IPS DF 4.7 (cell line): ENCODE data around the gene ZNF500.

Experiments
- DNase-seq: peaks from one replicate; pipeline ENCODE4 v3.0.0-alpha.2; 2013; ENCODE audit warnings: low spot score; ENCODE audit errors: extremely low read depth

Gene ZNF500

GRCh38 chr16:4766875-4767628 is at the start of gene ZNF500:
ZNF500 (minus strand) TSS chr16:4767162; CDS start chr16:4765978, 1,184 bp downstream.
- peak; percentile 95 for DNase-seq

GRCh38 chr16:4814542-4815173 is 47.7 kb upstream of the ZNF500 start:
- DNase-seq = no peak

DNA sequence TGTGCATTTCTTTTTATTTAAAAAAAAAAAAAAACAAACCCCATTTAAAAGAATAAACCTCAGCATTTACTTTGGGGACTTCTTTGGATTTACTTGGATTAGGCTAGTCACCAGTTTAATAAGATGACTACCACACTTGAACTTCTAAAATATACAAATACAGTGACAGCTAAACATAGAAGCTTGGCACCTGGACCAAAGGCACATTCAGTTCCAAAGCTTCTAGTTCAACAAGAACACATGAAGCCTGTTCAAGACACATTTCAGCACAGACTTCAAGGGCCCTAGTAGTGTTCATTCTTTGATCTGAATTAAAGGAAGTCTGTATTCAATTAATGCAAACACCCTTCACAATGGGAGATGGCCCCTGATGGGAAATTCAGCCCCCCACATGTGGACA is 47.1 kb upstream of the ZNF500 start:
- no peak for DNase-seq

DNA sequence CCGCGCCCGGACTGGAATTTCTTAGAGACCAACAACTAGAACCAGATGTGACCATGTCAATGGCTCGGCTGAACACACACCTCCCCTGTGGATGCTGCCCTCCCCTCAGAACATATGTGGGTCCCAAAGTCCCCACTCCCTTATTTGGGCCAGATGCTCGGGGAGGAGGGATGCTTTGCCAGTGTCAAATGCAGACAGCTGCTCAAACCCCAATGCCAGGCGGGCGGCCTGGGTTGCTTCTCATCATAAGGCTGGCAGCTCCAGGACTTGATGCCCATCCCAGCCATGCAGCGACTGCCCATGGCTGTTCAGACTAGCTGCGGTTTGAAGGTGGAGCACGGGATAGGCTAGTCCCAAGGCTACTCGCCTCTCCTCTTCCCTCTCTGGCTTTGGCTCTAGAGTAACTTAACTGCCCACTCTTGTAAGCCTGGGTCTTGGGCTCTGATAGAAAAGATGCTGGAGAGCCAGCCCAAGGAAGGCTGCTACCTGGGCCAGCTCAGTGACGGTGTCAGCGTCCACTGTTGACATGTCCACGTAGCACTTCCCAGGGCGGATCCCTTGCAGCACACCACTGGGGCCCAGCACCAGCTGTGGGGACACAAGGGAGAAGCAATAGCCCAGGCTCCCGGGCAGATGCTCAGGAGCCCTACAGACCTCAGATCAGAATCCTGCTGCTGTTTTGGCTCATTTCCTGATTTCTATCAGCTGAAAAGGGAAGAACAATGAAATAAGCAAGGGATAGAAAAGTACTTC is 46.5 kb upstream of the ZNF500 start:
- no peak for DNase-seq

DNA sequence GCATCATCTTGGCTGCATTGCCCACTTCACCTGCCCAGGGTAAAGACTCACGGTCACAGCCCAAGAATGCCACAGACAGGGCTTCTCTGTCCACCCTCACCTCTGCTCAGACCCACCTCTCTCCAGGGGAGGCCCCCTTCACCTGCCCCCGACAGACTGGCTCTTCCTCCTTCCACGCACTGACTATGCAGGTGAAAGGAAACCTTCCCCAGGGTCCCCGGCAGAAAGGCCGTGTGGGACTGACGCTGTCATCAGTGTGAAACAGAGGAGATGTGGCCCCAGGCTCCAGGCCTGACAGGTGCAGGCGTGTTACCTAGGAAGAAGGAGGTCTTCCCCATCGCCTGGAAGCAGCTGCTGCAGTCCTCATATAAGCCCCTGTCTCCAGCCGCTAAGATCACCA is 44.8 kb upstream of the ZNF500 start:
- no peak for DNase-seq

DNA sequence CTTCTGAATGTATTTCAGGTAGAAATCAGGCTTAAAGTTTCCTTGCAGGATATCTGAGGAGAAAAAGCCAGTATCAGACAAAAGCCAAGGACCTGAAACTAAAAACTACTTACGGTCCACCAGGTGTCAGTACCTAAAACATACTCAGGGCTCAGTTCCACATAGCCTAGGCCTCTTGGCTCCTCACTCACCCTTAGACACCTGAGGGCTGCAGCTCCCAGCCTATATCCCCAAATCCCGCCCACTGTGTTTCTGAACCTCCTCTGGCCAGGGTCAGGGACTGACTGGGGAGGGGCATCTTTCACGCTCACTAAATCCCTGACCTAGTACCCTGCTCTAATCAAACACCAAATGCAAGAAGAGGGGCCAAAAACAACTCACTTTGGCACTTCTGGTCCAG is 44.3 kb upstream of the ZNF500 start:
- DNase-seq = no peak

GRCh38 chr16:4806280-4806679 is 39.3 kb upstream of the ZNF500 start:
- DNase-seq = no peak

- no peak for DNase-seq
These were observed 38.3 kb upstream of the ZNF500 start for GRCh38 chr16:4805231-4805630.

DNA sequence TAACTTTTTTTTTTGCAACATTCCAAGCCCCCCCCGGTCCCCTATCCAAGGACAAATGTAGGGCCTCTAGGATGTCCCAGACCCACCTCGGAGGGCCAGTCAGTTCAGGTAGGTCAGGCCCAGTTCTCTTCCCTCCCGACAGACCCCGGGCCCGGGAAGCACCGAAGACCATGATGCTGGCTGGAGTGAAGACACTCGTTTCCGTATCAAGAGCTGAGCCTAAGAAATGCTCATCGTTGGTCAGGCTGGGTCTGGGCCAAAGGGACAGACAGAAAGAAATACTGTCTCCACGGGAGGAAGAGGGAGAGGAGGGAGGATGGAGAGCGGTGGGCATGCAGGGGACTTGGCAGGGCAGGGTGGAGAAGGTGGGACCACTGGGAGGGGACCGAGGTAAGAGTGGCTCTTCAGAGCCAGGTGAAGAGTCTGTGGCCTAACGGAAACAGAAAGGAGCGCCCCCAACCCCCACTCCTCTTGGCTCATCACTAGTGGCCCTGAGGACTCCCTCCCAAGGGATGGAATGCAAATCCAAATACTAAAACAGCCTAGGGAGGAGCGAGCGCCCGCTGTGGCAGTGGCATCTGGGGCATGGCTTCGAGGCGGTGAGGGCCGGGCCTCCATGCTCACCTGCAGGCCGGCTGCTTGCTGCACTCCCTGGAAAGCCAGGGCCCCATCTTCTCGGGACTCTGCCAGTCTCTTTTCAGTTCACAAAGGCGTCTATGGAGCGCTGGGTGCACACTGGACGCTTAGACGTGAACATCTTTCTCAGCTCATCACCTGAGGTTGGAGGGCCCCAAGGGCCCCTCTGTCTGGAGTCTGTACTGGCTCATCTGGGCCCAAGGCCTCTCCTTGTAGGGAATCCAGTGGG is 37.2 kb upstream of the ZNF500 start:
- DNase-seq = no peak

DNA sequence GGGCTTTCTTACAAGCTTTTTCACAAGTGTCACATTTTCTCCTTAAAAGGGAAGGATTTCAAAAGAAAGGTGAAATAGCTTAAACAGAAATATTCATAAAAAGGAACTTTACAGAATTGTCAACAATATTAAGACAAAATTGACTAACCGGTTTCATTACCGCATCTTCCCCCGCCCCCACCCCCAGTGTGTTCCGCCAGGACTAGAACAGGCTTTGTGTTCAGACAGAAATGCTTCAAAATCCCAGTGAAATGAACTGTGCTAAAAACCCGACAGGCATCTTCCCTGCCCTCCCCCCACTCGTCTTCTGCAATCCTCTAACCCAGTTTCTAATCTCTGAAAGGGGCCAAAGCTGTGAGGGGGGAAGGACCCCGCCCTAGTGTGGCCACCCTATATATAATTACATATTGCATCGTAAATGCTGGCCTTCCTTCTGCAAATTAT is 36.5 kb upstream of the ZNF500 start:
- DNase-seq = no peak

DNA sequence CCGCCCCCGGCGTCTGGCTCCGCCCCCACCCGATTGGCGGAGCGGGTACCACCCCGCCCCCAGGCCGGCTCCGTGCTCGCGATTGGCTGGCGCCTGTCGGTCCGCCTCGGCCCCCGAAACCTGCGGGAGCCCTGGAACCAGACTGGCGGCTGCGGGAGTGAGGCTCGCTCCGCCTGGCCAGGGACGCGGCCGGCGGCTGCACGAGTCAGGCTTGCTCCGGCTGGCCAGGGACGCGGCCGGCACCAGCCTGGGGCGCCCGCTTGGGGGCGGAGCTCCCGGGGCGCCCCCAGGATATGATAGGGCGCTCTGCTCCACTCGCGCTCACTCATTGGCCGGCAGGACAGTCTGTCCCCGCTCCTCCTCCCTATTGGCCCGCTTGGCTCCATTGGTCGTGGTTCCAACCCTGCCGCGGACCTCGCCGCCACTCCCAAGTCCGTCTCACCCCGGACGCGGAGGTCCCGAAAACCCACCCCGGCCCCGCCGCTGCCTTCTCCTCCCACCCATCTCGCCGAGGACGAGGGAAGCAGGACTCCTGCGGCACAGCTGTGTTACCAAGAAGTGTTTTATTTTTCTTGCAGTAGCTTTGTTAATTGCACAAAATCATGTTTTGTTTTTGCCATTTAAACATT is 35.8 kb upstream of the ZNF500 start:
- DNase-seq = peak; percentile 60

- no peak for DNase-seq
These were observed 35.1 kb upstream of the ZNF500 start, which contains the start of gene ROGDI for GRCh38 chr16:4801962-4802658. ROGDI (minus strand) TSS chr16:4802633; CDS start chr16:4802571, 62 bp downstream.

GRCh38 chr16:4801051-4801961 is 34.3 kb upstream of the ZNF500 start:
- DNase-seq = no peak

- DNase-seq = no peak
These were observed 33.5 kb upstream of the ZNF500 start for GRCh38 chr16:4800290-4801041.

- no peak for DNase-seq
These were observed 32.4 kb upstream of the ZNF500 start for GRCh38 chr16:4799171-4799855.

GRCh38 chr16:4798456-4798855 is 31.5 kb upstream of the ZNF500 start:
- no peak for DNase-seq

DNA sequence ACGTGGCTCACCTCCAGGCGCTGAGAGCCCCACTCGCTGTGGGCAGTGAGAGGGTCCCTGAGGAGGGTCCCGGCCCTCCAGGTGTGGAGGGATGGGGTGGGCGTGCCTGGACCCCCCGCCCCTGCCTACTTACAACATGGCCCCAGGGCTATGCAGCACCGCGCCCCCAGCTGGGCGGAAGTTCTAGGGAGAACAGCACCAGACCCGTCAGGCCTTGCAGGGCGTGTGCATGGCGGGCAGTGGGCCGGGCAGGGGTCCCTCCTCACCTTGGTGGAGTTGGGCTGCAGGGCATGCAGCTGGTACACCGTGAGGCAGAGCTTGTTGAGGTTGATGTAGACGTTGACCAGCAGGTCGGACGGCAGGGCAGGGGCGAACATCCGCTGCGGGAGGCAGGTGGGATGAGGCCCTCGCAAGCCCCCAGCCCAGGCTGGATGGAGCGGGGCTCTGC is 30.9 kb upstream of the ZNF500 start:
- no peak for DNase-seq
